ENCODE measurements around the gene APOA1.
A peak's percentile ranks its signal among the peaks of the same experiment; 100 is the strongest.
"Not testable (repeated sequence)": the region's sequence is repeated elsewhere in the genome, so short reads cannot be mapped to it uniquely, and the experiment has no call there.

APOA1 gene

GRCh38 chr11:116857316-116857715 is 19.9 kb upstream of the APOA1 start:
- no peak for DNase-seq

GRCh38 chr11:116856423-116856822 is 19.0 kb upstream of the APOA1 start:
- no peak for DNase-seq

- no peak for DNase-seq
Measured at GRCh38 chr11:116855413-116855812, 18.0 kb upstream of the APOA1 start.

- DNase-seq: peak in 1 of 2 experiments; percentile 57
Measured at GRCh38 chr11:116853461-116854073, 16.1 kb upstream of the APOA1 start.

- DNase-seq: no peak
Measured at GRCh38 chr11:116852261-116853031, 15.0 kb upstream of the APOA1 start.

- DNase-seq: no peak
Measured at GRCh38 chr11:116851626-116852025, 14.2 kb upstream of the APOA1 start.

GRCh38 chr11:116849486-116849885 is 12.1 kb upstream of the APOA1 start:
- no peak for DNase-seq

- DNase-seq: no peak
Measured at GRCh38 chr11:116849060-116849459, 11.6 kb upstream of the APOA1 start.

- no peak for DNase-seq
Measured at GRCh38 chr11:116847612-116848011, 10.2 kb upstream of the APOA1 start.

- DNase-seq: peak in 1 of 2 experiments; percentile 5
Measured at GRCh38 chr11:116844722-116845121, 7.3 kb upstream of the APOA1 start.

GRCh38 chr11:116843661-116844060 is 6.2 kb upstream of the APOA1 start:
- DNase-seq: no peak

- no peak for DNase-seq
Measured at GRCh38 chr11:116842909-116843308, 5.5 kb upstream of the APOA1 start.

- DNase-seq: no peak
Measured at GRCh38 chr11:116842117-116842516, 4.7 kb upstream of the APOA1 start.

GRCh38 chr11:116840746-116841296 is 3.4 kb upstream of the APOA1 start:
- no peak for DNase-seq

GRCh38 chr11:116840224-116840745 is 2.9 kb upstream of the APOA1 start:
- no peak for DNase-seq

GRCh38 chr11:116838321-116839084 is 1.1 kb upstream of the APOA1 start:
- no peak for DNase-seq

GRCh38 chr11:116836632-116836991 is 810 bp downstream of the APOA1 start:
- peak in 1 of 2 experiments; percentile 25 for DNase-seq

GRCh38 chr11:116835791-116836631 is 1.4 kb downstream of the APOA1 start:
- peak; percentile 86 to 98 for DNase-seq

GRCh38 chr11:116835042-116835772 is 2.2 kb downstream of the APOA1 start:
- no peak for DNase-seq

GRCh38 chr11:116834535-116835041 is 2.8 kb downstream of the APOA1 start:
- not testable (repeated sequence) for DNase-seq

- DNase-seq: no peak
Measured at GRCh38 chr11:116833816-116834534, 3.4 kb downstream of the APOA1 start.

Measured in NCI-H446 (cell line).